ENCODE results near the gene SLC22A5. TPM values are rescaled to one million over a fixed set of nuclear protein-coding genes. Genes with fewer than 3 reads are reported as not detected.
A peak's percentile ranks its signal among the peaks of the same experiment; 100 is the strongest.

SLC22A5 gene
- total RNA-seq, 1 experiment from 2014 or later = 0.47 TPM

GRCh38 chr5:132419502-132420468, 50.3 kb downstream of the SLC22A5 start:
- Histone ChIP-seq H3K9me3 (replicated peaks) (no peaks in the 10 kb centered on the region), H3K4me3 (no peak overlapping the region), H3K4me1 (peaks cover 8% of the 10 kb centered on the region), H3K36me3 (no peaks in the 10 kb centered on the region), H3K27me3 (no peaks in the 10 kb centered on the region), H3K27ac (no peak overlapping the region)
- DNase-seq = peak; percentile 75 to 86

- no peaks in the 10 kb centered on the region for H3K9me3 ChIP-seq (replicated peaks)
- H3K27me3 ChIP-seq = no peaks in the 10 kb centered on the region
- no peaks in the 10 kb centered on the region for H3K36me3 ChIP-seq
- no peak for DNase-seq
- peaks cover 5% of the 10 kb centered on the region for H3K4me1 ChIP-seq
- H3K27ac ChIP-seq = no peak overlapping the region
- H3K4me3 ChIP-seq = no peak overlapping the region
These were observed 51.3 kb downstream of the SLC22A5 start for GRCh38 chr5:132420706-132421272.

DNA sequence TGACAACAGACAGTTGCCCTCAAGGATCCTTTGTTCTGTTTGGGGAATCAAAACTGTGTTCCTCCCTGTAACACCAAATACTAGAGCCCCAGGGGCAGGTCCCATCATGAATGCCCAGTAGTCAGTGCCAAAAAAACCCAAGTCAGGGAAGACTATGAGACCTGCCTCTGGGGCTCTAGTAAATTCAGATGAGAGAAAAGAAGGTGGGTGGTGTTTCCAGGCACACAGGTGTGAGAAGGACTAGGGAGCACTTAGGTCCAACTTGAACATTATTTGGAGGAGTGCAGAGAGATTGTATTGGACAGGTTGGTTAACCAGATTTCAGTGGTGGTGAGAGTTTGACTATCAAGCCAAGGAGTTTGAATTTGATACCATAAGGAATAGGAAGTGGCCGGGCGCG, 52.0 kb downstream of the SLC22A5 start:
- no peak overlapping the region for H3K4me3 ChIP-seq
- no peaks in the 10 kb centered on the region for H3K9me3 ChIP-seq (replicated peaks)
- peaks cover 12% of the 10 kb centered on the region for H3K4me1 ChIP-seq
- no peak for DNase-seq
- no peak overlapping the region for H3K27ac ChIP-seq
- no peaks in the 10 kb centered on the region for H3K36me3 ChIP-seq
- H3K27me3 ChIP-seq = no peaks in the 10 kb centered on the region

GRCh38 chr5:132422720-132423437, 53.4 kb downstream of the SLC22A5 start:
- no peaks in the 10 kb centered on the region for H3K36me3 ChIP-seq
- H3K4me3 ChIP-seq = no peak overlapping the region
- no peaks in the 10 kb centered on the region for H3K9me3 ChIP-seq (replicated peaks)
- no peak for DNase-seq
- H3K4me1 ChIP-seq = peaks cover 26% of the 10 kb centered on the region
- H3K27me3 ChIP-seq = no peaks in the 10 kb centered on the region
- H3K27ac ChIP-seq = no peak overlapping the region

GRCh38 chr5:132423438-132423898, 54.0 kb downstream of the SLC22A5 start:
- Histone ChIP-seq H3K36me3 (no peaks in the 10 kb centered on the region), H3K27ac (no peak overlapping the region), H3K4me1 (peaks cover 32% of the 10 kb centered on the region), H3K9me3 (replicated peaks) (no peaks in the 10 kb centered on the region), H3K4me3 (no peak overlapping the region), H3K27me3 (no peaks in the 10 kb centered on the region)
- DNase-seq = no peak

- no peak overlapping the region for H3K4me3 ChIP-seq
- H3K9me3 ChIP-seq (replicated peaks) = no peaks in the 10 kb centered on the region
- DNase-seq = no peak
- no peaks in the 10 kb centered on the region for H3K36me3 ChIP-seq
- H3K27ac ChIP-seq = no peak overlapping the region
- H3K4me1 ChIP-seq = peaks cover 40% of the 10 kb centered on the region
- no peaks in the 10 kb centered on the region for H3K27me3 ChIP-seq
These were observed 54.8 kb downstream of the SLC22A5 start for GRCh38 chr5:132424167-132424880.

DNA sequence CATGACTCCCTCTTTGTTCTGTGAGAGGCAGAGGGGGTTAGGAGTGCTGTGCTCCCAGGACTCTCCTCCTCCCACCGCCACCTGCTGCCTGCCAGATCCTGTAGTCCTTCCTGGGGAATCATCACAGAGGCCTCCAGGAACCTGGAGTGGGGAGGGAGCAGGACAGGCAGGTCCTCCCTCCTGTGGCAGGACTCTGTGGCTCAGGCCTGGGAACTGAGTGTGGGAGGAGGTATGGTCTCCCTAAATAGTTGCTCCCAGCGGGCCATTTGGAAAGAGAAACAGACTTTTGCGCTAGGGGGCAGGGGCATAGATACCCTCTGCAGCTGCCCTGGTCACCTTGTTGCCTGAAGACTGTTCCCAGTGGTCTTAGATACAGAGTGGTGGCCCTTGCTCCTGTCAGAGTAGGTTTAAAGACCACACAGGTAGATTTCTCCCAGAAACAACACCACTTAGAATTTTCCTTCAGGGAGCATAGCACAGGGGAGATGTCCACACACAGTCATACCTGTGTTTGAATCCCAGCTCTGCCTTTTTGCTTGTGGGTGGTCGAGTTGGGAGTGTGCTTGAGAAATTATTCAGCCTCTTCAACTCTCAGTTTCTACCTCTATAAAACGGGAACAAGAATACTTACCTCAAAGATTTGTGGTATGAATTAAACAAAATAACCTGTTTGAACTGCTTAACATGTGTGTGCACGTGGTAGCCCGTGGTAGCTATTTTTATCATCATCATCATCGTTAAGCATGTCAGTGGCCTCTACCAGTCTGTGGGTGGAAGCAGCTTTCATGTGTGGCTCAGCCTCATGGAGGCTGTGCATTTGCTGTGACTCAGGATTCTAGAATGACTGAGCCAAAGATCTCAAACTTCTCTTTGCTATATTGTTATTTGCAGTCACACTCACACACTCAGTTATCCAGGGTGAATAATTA, 55.8 kb downstream of the SLC22A5 start:
- Histone ChIP-seq H3K36me3 (no peaks in the 10 kb centered on the region), H3K4me3 (no peak overlapping the region), H3K27ac (peak overlapping the region; percentile 70; the same call in 1 of the 2 replicates), H3K9me3 (replicated peaks) (no peaks in the 10 kb centered on the region), H3K4me1 (peaks cover 45% of the 10 kb centered on the region), H3K27me3 (no peaks in the 10 kb centered on the region)
- DNase-seq = no peak

DNA sequence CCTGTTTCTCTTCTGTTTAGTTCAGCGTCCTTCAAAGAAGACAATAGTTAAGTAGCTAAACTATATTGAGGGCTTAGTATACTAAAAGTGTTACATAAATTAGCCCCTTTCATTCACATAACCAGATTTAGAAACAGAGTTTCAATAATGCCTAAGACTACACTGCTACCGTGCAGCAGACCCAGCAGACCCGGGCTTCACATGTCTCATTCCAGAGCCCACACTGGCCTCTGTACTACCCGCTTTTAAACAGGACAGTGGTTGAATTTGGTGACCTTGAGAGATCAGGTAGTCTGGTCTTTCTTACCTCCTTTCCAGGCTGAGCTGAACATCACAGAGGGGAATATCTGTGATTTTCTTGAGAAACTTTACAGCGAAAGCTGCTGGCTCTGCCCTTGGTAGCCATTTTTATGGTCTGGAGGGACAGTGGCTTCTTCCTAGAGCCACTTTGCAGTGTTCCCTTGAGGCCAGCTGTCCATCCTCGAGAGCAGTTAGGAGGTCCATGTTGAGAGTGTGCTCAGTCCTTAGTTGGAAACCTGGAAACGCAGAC, 56.5 kb downstream of the SLC22A5 start:
- Histone ChIP-seq H3K4me1 (peaks cover 45% of the 10 kb centered on the region), H3K4me3 (no peak overlapping the region), H3K36me3 (no peaks in the 10 kb centered on the region), H3K27ac (peak overlapping the region; percentile 70), H3K9me3 (replicated peaks) (no peaks in the 10 kb centered on the region), H3K27me3 (no peaks in the 10 kb centered on the region)
- DNase-seq = no peak

DNA sequence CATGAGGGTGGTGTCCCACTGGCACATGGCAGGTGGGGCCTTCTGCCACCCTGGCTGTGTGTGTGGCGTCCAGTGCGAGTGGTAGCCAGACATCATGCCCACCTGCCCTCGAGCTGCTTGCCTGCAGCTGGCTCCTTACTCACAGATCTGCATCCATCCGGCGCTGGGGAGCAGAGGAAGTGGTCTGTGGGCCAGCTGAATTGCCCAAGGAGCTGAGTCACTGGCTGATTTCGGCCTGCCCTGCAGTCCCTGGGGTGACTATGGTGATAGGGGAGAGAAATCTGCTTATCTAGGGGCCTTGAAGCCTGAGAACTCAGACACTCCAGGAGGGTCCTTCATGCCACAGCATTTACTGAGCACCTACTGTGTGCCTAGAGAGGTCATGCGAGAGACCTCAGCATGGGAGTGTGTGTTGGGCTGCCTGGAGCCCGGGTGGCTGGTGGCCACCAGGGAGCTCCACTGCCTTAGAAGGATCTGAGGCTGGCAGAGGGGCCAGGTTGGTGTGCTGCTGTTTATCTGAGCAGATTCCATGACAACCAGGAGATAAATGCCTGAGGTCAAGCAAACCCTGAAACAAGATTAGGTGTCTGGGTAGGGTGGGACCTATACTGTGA, 57.1 kb downstream of the SLC22A5 start:
- H3K27ac ChIP-seq = peak overlapping the region; percentile 70
- H3K36me3 ChIP-seq = no peaks in the 10 kb centered on the region
- DNase-seq = peak; percentile 78
- H3K4me3 ChIP-seq = no peak overlapping the region
- H3K4me1 ChIP-seq = peaks cover 45% of the 10 kb centered on the region
- no peaks in the 10 kb centered on the region for H3K9me3 ChIP-seq (replicated peaks)
- H3K27me3 ChIP-seq = no peaks in the 10 kb centered on the region

GRCh38 chr5:132427281-132428146, 58.0 kb downstream of the SLC22A5 start:
- Histone ChIP-seq H3K4me1 (peaks cover 45% of the 10 kb centered on the region), H3K4me3 (no peak overlapping the region), H3K27me3 (no peaks in the 10 kb centered on the region), H3K9me3 (replicated peaks) (no peaks in the 10 kb centered on the region), H3K36me3 (no peaks in the 10 kb centered on the region), H3K27ac (peak overlapping the region; percentile 70)
- DNase-seq = peak in 1 of 2 experiments; percentile 41

DNA sequence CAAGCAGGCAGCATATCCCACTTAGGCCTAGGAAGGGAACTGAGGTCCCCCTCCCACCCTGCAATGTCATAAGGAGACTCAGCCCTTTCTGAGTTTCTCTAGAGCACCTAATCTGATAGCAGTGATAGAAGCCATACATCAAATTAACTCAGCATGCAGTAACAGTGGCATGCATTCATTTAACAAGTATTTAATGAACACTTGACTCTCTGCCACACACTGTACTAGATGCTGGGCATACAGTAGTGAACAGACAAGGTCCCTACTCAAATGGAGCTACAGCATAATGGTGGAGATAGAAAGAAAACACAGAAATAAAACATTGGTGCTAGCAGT, 58.6 kb downstream of the SLC22A5 start:
- Histone ChIP-seq H3K27me3 (no peaks in the 10 kb centered on the region), H3K27ac (no peak overlapping the region; the same call in 1 of the 2 replicates), H3K4me3 (no peak overlapping the region), H3K4me1 (peaks cover 45% of the 10 kb centered on the region), H3K9me3 (replicated peaks) (no peaks in the 10 kb centered on the region), H3K36me3 (no peaks in the 10 kb centered on the region)
- DNase-seq = no peak

All from SJCRH30 (cell line).